ENCODE measurements around the gene GUCA2A.
"Not testable (repeated sequence)": the region's sequence is repeated elsewhere in the genome, so short reads cannot be mapped to it uniquely, and the experiment has no call there.

Gene GUCA2A
- total RNA-seq, result 0 reads per million in 3 experiments

GRCh38 chr1:42164551-42165420, at the start of gene GUCA2A:
Gene GUCA2A, minus strand, starts transcription at chr1:42164745. Its CDS starts 33 bp downstream, at chr1:42164712.
- no peak for DNase-seq

- no peak for DNase-seq
These were observed 46.7 kb upstream of the GUCA2A start for GRCh38 chr1:42211224-42211623.

- no peak for DNase-seq
These were observed 46.0 kb upstream of the GUCA2A start for GRCh38 chr1:42210421-42211133.

GRCh38 chr1:42209526-42210251, 45.1 kb upstream of the GUCA2A start:
- no peak for DNase-seq

GRCh38 chr1:42206930-42207329, 42.4 kb upstream of the GUCA2A start:
- DNase-seq, result not testable (repeated sequence)

GRCh38 chr1:42206164-42206563, 41.6 kb upstream of the GUCA2A start:
- no peak for DNase-seq

GRCh38 chr1:42201986-42202385, 37.4 kb upstream of the GUCA2A start:
- DNase-seq, result no peak

- no peak for DNase-seq
These were observed 33.7 kb upstream of the GUCA2A start for GRCh38 chr1:42198251-42198650.

GRCh38 chr1:42195841-42196240, 31.3 kb upstream of the GUCA2A start:
- no peak for DNase-seq

- no peak for DNase-seq
These were observed 27.6 kb upstream of the GUCA2A start for GRCh38 chr1:42192106-42192505.

GRCh38 chr1:42191319-42191718, 26.8 kb upstream of the GUCA2A start:
- DNase-seq, result no peak

- DNase-seq, result no peak
These were observed 25.6 kb upstream of the GUCA2A start for GRCh38 chr1:42189931-42190853.

GRCh38 chr1:42186152-42186551, 21.6 kb upstream of the GUCA2A start:
- DNase-seq, result no peak

GRCh38 chr1:42184616-42185015, 20.1 kb upstream of the GUCA2A start:
- DNase-seq, result no peak

- DNase-seq, result no peak
These were observed 19.4 kb upstream of the GUCA2A start for GRCh38 chr1:42183957-42184268.

- DNase-seq, result no peak
These were observed 18.8 kb upstream of the GUCA2A start for GRCh38 chr1:42183210-42183956.

- no peak for DNase-seq
These were observed 17.1 kb upstream of the GUCA2A start for GRCh38 chr1:42181687-42182086.

GRCh38 chr1:42179900-42180329, 15.4 kb upstream of the GUCA2A start:
- DNase-seq, result no peak

GRCh38 chr1:42179275-42179674, 14.7 kb upstream of the GUCA2A start:
- DNase-seq, result no peak

GRCh38 chr1:42178249-42178648, 13.7 kb upstream of the GUCA2A start:
- DNase-seq, result no peak

- no peak for DNase-seq
These were observed 13.0 kb upstream of the GUCA2A start for GRCh38 chr1:42177541-42177981.

Measured in central memory CD4-positive, alpha-beta T cell (primary cell).